Measurements from ENCODE around the gene BAHCC1.

BAHCC1 gene

GRCh38 chr17:81471818-81472456, 76.7 kb downstream of the BAHCC1 start:
- H3K27me3 ChIP-seq (replicated peaks; ENCODE audit: insufficient read depth, low read length): peaks cover 95% of the 10 kb centered on the region
- H3K4me3 ChIP-seq (ENCODE audit: low read length): no peak overlapping the region
- H3K36me3 ChIP-seq (replicated peaks; ENCODE audit: insufficient read depth, low read length): no peaks in the 10 kb centered on the region
- H3K9me3 ChIP-seq (replicated peaks; ENCODE audit: insufficient read depth, low read length): no peaks in the 10 kb centered on the region
- H3K4me1 ChIP-seq (ENCODE audit: low read length): no peaks in the 10 kb centered on the region
- H3K79me2 ChIP-seq (ENCODE audit: low read length): no peaks in the 10 kb centered on the region
- H3K4me2 ChIP-seq (ENCODE audit: low read depth, low read length): peak overlapping the region; percentile 54
- TF ChIP-seq, protein P1, sequence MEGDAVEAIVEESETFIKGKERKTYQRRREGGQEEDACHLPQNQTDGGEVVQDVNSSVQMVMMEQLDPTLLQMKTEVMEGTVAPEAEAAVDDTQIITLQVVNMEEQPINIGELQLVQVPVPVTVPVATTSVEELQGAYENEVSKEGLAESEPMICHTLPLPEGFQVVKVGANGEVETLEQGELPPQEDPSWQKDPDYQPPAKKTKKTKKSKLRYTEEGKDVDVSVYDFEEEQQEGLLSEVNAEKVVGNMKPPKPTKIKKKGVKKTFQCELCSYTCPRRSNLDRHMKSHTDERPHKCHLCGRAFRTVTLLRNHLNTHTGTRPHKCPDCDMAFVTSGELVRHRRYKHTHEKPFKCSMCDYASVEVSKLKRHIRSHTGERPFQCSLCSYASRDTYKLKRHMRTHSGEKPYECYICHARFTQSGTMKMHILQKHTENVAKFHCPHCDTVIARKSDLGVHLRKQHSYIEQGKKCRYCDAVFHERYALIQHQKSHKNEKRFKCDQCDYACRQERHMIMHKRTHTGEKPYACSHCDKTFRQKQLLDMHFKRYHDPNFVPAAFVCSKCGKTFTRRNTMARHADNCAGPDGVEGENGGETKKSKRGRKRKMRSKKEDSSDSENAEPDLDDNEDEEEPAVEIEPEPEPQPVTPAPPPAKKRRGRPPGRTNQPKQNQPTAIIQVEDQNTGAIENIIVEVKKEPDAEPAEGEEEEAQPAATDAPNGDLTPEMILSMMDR (IDR thresholded peaks at IDR 0.05; ENCODE audit: low read length): no peak
- peak overlapping the region; percentile 45; the same call in 1 of the 2 replicates for H2AFZ ChIP-seq (ENCODE audit: low read length)
- H3K27ac ChIP-seq (ENCODE audit: low read length): no peak overlapping the region
- no peaks in the 10 kb centered on the region for H3F3A ChIP-seq (ENCODE audit: insufficient read depth, low read length)
- no peaks in the 10 kb centered on the region for H3K9me2 ChIP-seq (replicated peaks; ENCODE audit: insufficient read depth, low read length)
- peak; percentile 33 for DNase-seq
- no peak overlapping the region for H3K9ac ChIP-seq (ENCODE audit: low read length)
- H4K20me1 ChIP-seq (ENCODE audit: insufficient read depth, low read length): no peaks in the 10 kb centered on the region

DNA sequence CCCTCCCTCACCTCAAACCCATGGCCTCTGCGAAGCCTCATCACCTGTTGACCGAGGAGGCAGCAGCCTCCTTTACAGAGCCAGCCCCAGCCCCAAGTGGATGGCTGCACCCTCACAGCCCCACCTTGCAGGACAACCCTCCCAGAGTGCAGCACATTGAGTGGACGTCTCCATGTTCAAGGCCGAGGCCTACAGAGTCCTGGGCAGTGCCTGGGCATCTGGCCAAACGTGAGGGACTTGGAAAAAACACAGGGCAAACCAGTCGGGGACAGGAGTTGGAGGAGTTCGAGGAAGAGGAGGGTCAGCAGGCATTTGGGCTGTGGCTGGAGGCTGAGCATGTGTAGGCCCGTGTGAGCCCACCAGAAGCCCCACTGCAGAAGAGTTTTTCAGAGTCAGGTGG, 77.8 kb downstream of the BAHCC1 start:
- no peaks in the 10 kb centered on the region for H4K20me1 ChIP-seq (ENCODE audit: insufficient read depth, low read length)
- no peaks in the 10 kb centered on the region for H3K4me1 ChIP-seq (ENCODE audit: low read length)
- H3K27me3 ChIP-seq (replicated peaks; ENCODE audit: insufficient read depth, low read length): peaks cover 95% of the 10 kb centered on the region
- H3K27ac ChIP-seq (ENCODE audit: low read length): no peak overlapping the region
- H3K9me2 ChIP-seq (replicated peaks; ENCODE audit: insufficient read depth, low read length): no peaks in the 10 kb centered on the region
- H3F3A ChIP-seq (ENCODE audit: insufficient read depth, low read length): no peaks in the 10 kb centered on the region
- H3K4me3 ChIP-seq (ENCODE audit: low read length): no peak overlapping the region
- H2AFZ ChIP-seq (ENCODE audit: low read length): no peak overlapping the region
- TF ChIP-seq EZH2phosphoT487 (IDR thresholded peaks at IDR 0.05; ENCODE audit: low read length): no peak
- no peak for TF ChIP-seq EZH2 (optimal IDR thresholded peaks at IDR 0.05; ENCODE audit: low read depth, low read length)
- TF ChIP-seq, protein P1 (IDR thresholded peaks at IDR 0.05; ENCODE audit: low read length): no peak
- no peak overlapping the region for H3K9ac ChIP-seq (ENCODE audit: low read length)
- no peak overlapping the region for H3K4me2 ChIP-seq (ENCODE audit: low read depth, low read length)
- H3K79me2 ChIP-seq (ENCODE audit: low read length): no peaks in the 10 kb centered on the region
- DNase-seq: no peak
- H3K36me3 ChIP-seq (replicated peaks; ENCODE audit: insufficient read depth, low read length): no peaks in the 10 kb centered on the region
- H3K9me3 ChIP-seq (replicated peaks; ENCODE audit: insufficient read depth, low read length): no peaks in the 10 kb centered on the region

DNA sequence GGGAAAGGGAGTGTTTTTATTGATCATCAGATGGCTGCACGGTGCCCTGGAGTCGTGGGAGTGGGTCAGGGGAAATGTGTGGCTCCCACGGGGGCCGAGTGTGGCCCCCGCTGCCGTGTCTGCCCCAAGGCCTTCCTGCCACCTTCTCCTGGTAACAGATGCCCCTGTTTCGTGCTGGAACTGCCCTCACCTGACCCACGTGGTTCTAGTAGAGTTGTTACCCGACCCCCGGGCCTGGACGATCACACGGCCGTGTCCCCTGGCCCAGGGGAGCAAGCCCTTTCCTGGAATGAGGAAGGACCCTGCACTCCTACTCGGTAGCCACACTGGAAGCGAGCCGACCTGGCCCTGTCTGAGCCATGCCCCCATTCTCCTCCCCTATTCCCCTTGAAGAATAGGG, 79.7 kb downstream of the BAHCC1 start:
- no peak for TF ChIP-seq EZH2 (optimal IDR thresholded peaks at IDR 0.05; ENCODE audit: low read depth, low read length)
- TF ChIP-seq, protein P1 (IDR thresholded peaks at IDR 0.05; ENCODE audit: low read length): no peak
- TF ChIP-seq EZH2phosphoT487 (IDR thresholded peaks at IDR 0.05; ENCODE audit: low read length): no peak
- H3K36me3 ChIP-seq (replicated peaks; ENCODE audit: insufficient read depth, low read length): no peaks in the 10 kb centered on the region
- H3K4me2 ChIP-seq (ENCODE audit: low read depth, low read length): no peak overlapping the region
- no peaks in the 10 kb centered on the region for H3K4me1 ChIP-seq (ENCODE audit: low read length)
- peaks cover 91% of the 10 kb centered on the region for H3K27me3 ChIP-seq (replicated peaks; ENCODE audit: insufficient read depth, low read length)
- H3K9ac ChIP-seq (ENCODE audit: low read length): no peak overlapping the region
- no peaks in the 10 kb centered on the region for H3F3A ChIP-seq (ENCODE audit: insufficient read depth, low read length)
- no peak overlapping the region for H3K4me3 ChIP-seq (ENCODE audit: low read length)
- H4K20me1 ChIP-seq (ENCODE audit: insufficient read depth, low read length): no peaks in the 10 kb centered on the region
- H3K9me2 ChIP-seq (replicated peaks; ENCODE audit: insufficient read depth, low read length): no peaks in the 10 kb centered on the region
- H2AFZ ChIP-seq (ENCODE audit: low read length): no peak overlapping the region
- no peak overlapping the region for H3K27ac ChIP-seq (ENCODE audit: low read length)
- no peaks in the 10 kb centered on the region for H3K9me3 ChIP-seq (replicated peaks; ENCODE audit: insufficient read depth, low read length)
- no peaks in the 10 kb centered on the region for H3K79me2 ChIP-seq (ENCODE audit: low read length)
- DNase-seq: no peak
